Measurements from ENCODE around the gene DOK4.
"Not testable (repeated sequence)": the region's sequence is repeated elsewhere in the genome, so short reads cannot be mapped to it uniquely, and the experiment has no call there.

DOK4 gene

DNA sequence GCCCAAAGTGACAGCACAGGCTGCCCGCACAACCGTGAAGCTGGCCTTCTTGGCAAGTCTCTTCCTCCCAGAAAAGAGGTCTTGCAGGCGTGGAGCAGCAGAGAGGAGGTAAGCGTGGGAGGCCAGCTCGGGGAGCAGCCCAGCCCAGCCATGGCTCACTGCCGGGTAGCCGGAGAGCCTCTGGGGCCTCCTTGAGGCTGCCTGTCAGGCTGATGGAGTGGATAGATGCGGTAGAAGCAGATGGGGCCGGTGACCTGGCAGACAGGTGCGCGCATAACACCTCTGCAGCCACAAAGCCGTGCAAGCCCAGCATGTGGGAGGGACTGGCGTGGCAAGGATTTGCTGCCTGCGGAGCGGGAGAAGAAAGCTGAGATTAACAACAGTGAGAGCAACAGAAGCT lies 17.1 kb upstream of the DOK4 start:
- DNase-seq (ENCODE audit: low spot score) = no peak
- TF ChIP-seq, protein P1, sequence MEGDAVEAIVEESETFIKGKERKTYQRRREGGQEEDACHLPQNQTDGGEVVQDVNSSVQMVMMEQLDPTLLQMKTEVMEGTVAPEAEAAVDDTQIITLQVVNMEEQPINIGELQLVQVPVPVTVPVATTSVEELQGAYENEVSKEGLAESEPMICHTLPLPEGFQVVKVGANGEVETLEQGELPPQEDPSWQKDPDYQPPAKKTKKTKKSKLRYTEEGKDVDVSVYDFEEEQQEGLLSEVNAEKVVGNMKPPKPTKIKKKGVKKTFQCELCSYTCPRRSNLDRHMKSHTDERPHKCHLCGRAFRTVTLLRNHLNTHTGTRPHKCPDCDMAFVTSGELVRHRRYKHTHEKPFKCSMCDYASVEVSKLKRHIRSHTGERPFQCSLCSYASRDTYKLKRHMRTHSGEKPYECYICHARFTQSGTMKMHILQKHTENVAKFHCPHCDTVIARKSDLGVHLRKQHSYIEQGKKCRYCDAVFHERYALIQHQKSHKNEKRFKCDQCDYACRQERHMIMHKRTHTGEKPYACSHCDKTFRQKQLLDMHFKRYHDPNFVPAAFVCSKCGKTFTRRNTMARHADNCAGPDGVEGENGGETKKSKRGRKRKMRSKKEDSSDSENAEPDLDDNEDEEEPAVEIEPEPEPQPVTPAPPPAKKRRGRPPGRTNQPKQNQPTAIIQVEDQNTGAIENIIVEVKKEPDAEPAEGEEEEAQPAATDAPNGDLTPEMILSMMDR (IDR thresholded peaks at IDR 0.05; ENCODE audit: extremely low read depth, insufficient read depth, missing control alignments) = no peak
- in situ Hi-C loops (cut with MboI; ENCODE audit: low pct_unique_long_range_greater_than_20kb, low sequenced_read_pairs, unreplicated experiment) = no loop called here

DNA sequence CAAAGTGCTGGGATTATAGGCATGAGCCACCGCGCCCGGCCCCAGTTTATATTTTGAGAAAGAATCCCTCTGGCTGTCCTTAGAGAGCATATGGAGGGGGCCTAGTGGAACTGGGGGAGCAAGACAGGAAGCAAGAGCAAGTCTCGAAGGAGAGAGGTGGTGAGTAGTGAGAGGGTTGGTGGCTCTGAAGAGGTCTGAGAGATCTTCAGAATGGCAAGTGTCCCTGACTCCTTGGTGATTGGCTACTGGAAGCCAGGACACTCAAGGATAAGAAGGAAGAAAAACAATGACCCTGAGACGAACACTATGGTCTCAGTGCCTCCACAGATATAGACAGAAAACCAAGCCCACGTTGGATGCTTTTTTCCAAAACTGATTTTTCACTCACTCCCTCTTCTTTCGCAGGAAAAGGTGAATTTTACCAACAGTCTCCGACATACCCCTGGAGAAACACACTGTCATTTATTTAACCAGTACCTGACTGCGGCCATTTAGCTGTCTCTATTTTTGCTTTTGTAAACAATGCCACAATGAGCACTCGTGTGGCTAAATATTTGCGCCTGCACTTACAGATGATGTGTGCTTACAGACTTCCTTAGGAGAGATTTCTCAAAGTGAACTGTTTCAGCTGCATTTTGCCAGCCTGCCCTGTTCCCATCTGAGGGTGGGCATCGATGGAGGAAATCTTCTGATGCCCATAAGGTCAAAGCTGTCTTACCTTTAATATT lies 15.9 kb upstream of the DOK4 start:
- in situ Hi-C loops (cut with MboI; ENCODE audit: low pct_unique_long_range_greater_than_20kb, low sequenced_read_pairs, unreplicated experiment) = no loop called here
- TF ChIP-seq, protein P1 (IDR thresholded peaks at IDR 0.05; ENCODE audit: extremely low read depth, insufficient read depth, missing control alignments) = no peak
- no peak for DNase-seq (ENCODE audit: low spot score)

DNA sequence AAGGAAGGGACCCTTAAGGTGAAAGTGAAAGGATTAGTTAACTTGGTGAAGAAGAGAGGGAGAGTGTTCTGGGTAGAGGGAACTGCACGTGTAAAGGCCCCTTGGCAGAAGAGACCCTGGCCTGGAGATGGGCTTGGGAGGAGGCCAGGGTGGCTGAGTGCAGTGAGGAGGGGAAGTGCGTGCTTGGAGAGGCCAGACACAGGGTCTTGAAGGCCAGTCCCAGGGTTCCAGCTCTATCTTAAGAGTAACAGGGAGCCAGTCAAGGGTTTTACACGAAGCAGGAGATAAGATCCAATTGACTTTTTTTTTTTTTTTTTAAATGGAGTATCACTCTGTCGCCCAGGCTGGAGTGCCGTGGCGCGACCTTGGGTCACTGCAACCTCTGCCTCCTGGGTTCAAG lies 15.2 kb upstream of the DOK4 start:
- TF ChIP-seq, protein P1 (IDR thresholded peaks at IDR 0.05; ENCODE audit: extremely low read depth, insufficient read depth, missing control alignments) = no peak
- no peak for DNase-seq (ENCODE audit: low spot score)
- in situ Hi-C loops (cut with MboI; ENCODE audit: low pct_unique_long_range_greater_than_20kb, low sequenced_read_pairs, unreplicated experiment) = no loop called here

DNA sequence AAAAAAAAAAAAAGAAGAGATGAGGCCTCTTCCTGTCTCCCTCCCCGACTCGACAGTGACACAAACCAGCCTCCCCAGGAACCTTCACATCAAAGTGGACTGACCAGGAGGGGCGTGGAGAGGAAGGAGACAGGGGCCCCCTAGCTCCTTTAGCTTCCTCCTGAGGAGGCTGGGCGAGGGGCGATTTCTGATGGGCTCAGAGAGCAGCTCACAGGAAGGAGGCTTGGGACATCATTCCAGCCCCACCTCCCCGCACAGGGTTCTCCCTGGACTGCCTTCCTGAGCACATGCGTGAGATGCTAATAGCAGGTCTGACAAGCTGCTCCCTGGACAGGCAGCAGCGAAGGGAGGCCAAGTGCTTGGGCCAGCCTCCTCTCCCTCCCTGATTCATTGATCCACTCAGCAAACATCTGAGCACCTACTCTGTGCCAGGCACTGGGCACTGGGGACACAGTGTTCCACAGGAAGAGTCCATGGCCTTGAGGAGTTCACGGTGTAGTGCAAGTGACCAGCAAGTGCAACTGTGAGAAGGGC lies 14.4 kb upstream of the DOK4 start:
- no peak for DNase-seq (ENCODE audit: low spot score)
- in situ Hi-C loops (cut with MboI; ENCODE audit: low pct_unique_long_range_greater_than_20kb, low sequenced_read_pairs, unreplicated experiment) = no loop called here
- TF ChIP-seq, protein P1 (IDR thresholded peaks at IDR 0.05; ENCODE audit: extremely low read depth, insufficient read depth, missing control alignments) = no peak

DNA sequence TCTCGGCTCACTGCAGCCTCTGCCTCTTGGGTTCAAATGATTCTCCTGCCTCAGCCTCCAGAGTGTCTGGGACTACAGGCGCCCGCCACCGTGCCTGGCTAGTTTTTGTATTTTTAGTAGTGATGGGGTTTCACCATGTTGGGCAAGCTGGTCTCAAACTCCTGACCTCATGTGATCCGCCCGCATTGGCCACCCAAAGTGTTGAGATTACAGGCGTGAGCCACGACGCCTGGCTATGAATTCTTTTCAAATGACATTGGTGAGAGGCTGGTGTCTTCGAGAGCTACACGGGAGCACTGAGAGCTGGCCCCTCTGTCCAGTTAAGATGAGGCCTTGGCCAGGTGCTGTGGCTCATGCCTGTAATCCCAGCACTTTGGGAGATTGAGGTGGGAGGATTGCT lies 13.6 kb upstream of the DOK4 start:
- DNase-seq (ENCODE audit: low spot score); in situ Hi-C loops (cut with MboI; ENCODE audit: low pct_unique_long_range_greater_than_20kb, low sequenced_read_pairs, unreplicated experiment): not testable (repeated sequence)

DNA sequence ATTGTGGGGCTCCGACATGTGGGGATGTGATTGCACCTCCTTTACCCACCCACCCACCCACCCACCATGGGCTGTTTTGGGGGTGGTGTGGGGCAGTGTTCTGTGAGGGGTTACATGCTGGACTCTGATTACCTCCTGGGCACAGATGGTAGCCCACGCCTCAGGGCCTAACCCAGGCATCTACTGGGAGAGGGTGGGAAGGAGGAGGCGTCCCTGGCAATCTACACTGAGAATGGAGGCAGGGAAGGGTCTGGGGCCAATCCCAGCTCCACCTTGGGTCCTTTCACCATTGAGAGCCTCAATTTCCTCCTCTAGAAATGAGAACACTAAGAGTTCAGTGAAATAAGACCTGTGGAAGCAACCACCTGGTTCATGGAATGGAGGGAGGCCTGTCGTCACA lies 11.7 kb upstream of the DOK4 start:
- TF ChIP-seq, protein P1 (IDR thresholded peaks at IDR 0.05; ENCODE audit: extremely low read depth, insufficient read depth, missing control alignments) = no peak
- DNase-seq (ENCODE audit: low spot score) = no peak
- in situ Hi-C loops (cut with MboI; ENCODE audit: low pct_unique_long_range_greater_than_20kb, low sequenced_read_pairs, unreplicated experiment) = no loop called here

DNA sequence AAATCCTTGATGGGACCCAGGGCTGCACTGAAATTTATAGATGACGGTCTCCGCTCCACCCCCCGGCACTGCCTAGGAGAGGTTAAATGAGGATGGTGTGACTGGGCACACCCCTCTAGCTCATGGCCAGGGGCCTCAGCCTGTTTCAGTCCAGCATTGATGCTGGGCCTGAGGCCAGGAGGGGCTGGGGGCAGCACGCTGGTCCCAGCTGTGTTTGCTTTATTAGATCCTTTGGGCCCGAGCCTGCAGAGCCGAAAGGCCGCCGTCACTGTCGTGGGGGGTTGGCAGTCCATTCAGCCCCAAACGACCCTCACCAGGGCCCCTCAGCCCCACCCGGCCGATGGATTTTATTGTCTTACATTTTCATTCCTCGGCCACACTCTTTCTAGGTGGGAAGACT lies 10.8 kb upstream of the DOK4 start:
- in situ Hi-C loops (cut with MboI; ENCODE audit: low pct_unique_long_range_greater_than_20kb, low sequenced_read_pairs, unreplicated experiment) = no loop called here
- DNase-seq (ENCODE audit: low spot score) = no peak
- TF ChIP-seq, protein P1 (IDR thresholded peaks at IDR 0.05; ENCODE audit: extremely low read depth, insufficient read depth, missing control alignments) = no peak
